ENCODE data around the gene GPR17. TPM values are rescaled to one million over a fixed set of nuclear protein-coding genes. Genes with fewer than 3 reads are reported as not detected.

The GPR17 gene
- total and polyA plus RNA-seq, 11 donors, result 0.10 to 8.0 (median 0.26) TPM; not detected in 3

DNA sequence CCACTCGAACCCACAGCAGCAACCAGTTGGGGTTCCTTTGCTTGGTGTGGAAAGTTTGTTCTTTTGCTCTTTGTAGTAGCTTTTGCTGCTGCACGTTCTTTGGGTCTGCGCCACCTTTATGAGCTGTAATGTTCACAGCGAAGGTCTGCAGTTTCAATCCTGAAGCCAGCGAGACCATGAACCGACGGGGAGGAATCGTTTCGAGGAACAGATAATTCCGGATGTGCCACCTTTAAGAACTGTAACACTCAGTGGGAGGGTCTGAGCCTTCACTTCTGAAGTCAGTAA, 14.3 kb downstream of the GPR17 start:
- no peak for ATAC-seq
- Histone ChIP-seq H3K4me1 (peaks cover 21 to 99% (median 92%) of the 10 kb centered on the region in 12 donors), H3K36me3 (peaks cover 0 to 30% (median 17%) of the 10 kb centered on the region in 9 donors), H3K27me3 (peaks cover 0 to 21% (median 0%) of the 10 kb centered on the region in 9 donors), H3K9me3 (no peaks in the 10 kb centered on the region), H3K4me3 (no peak overlapping the region), H3K27ac (peak overlapping the region; percentile 60 to 98 (median 87))
- intact Hi-C loops (cut with DNase I), result no loop called here
- DNase-seq, result peak in 2 of 5 donors; percentile 11 to 15
- WGBS, 4 donors, result 81 to 92% (median 87%) methylated on average over 10 of the region's 10 CpGs
- TF ChIP-seq, protein P1, sequence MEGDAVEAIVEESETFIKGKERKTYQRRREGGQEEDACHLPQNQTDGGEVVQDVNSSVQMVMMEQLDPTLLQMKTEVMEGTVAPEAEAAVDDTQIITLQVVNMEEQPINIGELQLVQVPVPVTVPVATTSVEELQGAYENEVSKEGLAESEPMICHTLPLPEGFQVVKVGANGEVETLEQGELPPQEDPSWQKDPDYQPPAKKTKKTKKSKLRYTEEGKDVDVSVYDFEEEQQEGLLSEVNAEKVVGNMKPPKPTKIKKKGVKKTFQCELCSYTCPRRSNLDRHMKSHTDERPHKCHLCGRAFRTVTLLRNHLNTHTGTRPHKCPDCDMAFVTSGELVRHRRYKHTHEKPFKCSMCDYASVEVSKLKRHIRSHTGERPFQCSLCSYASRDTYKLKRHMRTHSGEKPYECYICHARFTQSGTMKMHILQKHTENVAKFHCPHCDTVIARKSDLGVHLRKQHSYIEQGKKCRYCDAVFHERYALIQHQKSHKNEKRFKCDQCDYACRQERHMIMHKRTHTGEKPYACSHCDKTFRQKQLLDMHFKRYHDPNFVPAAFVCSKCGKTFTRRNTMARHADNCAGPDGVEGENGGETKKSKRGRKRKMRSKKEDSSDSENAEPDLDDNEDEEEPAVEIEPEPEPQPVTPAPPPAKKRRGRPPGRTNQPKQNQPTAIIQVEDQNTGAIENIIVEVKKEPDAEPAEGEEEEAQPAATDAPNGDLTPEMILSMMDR (IDR thresholded peaks at IDR 0.05), result no peak
- TF ChIP-seq POLR2A (IDR thresholded peaks at IDR 0.05), result no peak

DNA sequence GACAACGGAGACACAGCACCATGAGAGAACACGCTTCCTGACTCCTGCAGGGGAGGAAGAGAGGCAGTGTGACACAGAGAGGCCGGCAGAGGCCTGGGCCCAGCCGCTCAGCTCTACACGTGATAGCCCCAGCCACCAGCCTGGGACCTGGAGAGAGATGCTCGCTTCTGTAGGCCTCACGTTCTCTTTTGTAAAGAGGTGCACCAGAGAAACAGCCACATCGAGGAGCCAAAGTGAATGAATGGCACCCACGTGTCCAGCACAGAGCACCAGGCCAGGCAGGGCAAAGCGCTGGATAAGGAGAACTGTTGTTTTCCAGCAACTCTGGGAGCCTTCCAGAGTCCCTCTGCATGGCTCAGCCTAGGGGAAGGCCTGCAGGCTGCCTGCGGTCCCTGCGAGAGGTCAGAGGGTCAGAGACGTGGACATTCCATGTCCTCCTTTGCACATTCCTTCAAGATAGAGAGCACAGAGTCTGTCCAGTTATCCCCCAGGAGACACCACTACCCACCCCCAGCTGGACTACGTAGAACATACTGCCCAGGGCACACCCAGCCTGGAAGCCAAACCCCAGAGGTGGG, 15.2 kb downstream of the GPR17 start:
- no peak for ATAC-seq
- TF ChIP-seq POLR2A (IDR thresholded peaks at IDR 0.05), result no peak
- TF ChIP-seq, protein P1 (IDR thresholded peaks at IDR 0.05), result no peak
- Histone ChIP-seq H3K4me1 (peaks cover 20 to 99% (median 91%) of the 10 kb centered on the region in 12 donors), H3K27ac (peak overlapping the region; percentile 60 to 98 (median 87)), H3K27me3 (peaks cover 0 to 23% (median 0%) of the 10 kb centered on the region in 9 donors), H3K36me3 (peaks cover 0 to 24% (median 16%) of the 10 kb centered on the region in 9 donors), H3K4me3 (no peak overlapping the region), H3K9me3 (no peaks in the 10 kb centered on the region)
- intact Hi-C loops (cut with DNase I), result no loop called here
- DNase-seq, result peak in 4 of 5 donors; percentile 24 to 34 (median 26)
- 39 to 49% (median 44%) methylated on average over 14 of the region's 14 CpGs for WGBS, 4 donors

DNA sequence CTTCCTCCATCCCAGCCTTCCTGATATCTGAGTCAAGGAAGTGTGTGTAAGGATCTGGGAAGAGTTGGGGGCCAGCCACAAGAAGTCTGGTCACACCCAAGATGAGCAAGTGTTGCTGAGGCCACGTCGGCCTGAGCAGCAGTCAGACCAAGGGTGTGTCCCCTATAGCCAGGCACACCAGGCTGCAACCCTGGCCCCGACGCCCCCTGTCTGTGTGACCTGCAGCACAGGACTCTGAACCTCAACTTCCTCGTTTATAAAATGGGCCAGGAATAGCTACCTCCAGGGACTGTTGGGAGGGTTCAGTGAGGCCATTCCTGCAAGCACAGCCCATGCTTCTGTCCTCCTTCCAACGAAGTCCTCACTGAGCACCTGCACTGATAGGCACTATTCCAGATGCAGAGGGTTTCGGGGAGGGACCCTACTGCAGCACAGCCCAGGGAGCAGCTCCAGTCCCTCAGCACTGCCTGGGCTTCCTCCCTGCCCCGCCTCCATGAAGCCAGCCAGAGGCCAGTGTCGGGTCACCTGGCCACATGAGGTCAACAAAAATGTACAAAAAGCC, 16.1 kb downstream of the GPR17 start:
- H3K27ac ChIP-seq, result peak overlapping the region; percentile 64 to 98 (median 87)
- peaks cover 19 to 99% (median 90%) of the 10 kb centered on the region in 12 donors for H3K4me1 ChIP-seq
- DNase-seq (peak; percentile 56 to 82 (median 67)), ATAC-seq (peak; percentile 23 to 48 (median 29))
- WGBS, 4 donors, result 15 to 25% (median 18%) methylated on average over 5 to 9 of the region's 9 CpGs
- no peaks in the 10 kb centered on the region for H3K9me3 ChIP-seq
- peaks cover 0 to 18% (median 11%) of the 10 kb centered on the region in 9 donors for H3K36me3 ChIP-seq
- TF ChIP-seq POLR2A (IDR thresholded peaks at IDR 0.05), result no peak
- TF ChIP-seq, protein P1 (IDR thresholded peaks at IDR 0.05), result peak in 7 of 12 donors; percentile 14 to 47 (median 27)
- H3K27me3 ChIP-seq, result peaks cover 0 to 30% (median 0%) of the 10 kb centered on the region in 9 donors
- intact Hi-C loops (cut with DNase I), result no loop called here
- H3K4me3 ChIP-seq, result peak overlapping the region in 1 of 12 donors; percentile 5

DNA sequence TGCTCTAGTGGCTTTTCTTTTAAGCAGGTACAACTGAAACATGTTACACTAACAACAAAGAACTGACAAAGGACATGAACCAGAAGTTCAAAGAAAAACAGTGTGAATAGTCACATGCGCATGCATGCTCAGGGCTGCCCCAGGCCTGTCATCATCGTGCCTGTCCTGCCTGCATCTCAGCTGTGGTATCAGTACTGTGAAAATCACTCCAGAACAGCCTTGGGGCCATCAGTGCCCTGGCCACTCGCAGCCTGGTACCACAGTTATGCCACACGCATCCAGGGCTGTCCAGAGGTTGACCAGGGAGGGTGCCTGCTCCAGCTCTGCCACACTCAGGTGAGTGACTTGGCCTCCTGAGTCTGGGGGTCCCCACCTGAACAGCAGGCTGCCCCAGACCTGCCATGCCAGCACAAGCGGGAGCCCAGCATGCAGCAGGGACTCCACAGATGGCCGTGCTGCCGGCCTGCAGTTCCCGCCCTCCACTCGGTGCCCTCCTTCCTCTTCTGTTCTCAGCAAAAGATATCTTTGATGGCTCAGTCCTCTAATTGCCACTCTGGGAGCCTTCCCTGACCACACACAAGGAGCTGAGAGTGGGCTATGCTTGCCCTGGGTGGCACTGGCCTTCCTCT, 17.1 kb downstream of the GPR17 start:
- intact Hi-C loops (cut with DNase I), result no loop called here
- peaks cover 0 to 30% (median 0%) of the 10 kb centered on the region in 9 donors for H3K27me3 ChIP-seq
- peaks cover 0 to 12% (median 4%) of the 10 kb centered on the region in 9 donors for H3K36me3 ChIP-seq
- TF ChIP-seq POLR2A (IDR thresholded peaks at IDR 0.05), result no peak
- TF ChIP-seq, protein P1 (IDR thresholded peaks at IDR 0.05), result no peak
- peaks cover 0 to 7% (median 0%) of the 10 kb centered on the region in 12 donors for H3K9me3 ChIP-seq
- peak overlapping the region in 9 of 12 donors; percentile 8 to 52 (median 43) for H3K4me3 ChIP-seq
- ATAC-seq (peak in 1 of 4 donors; percentile 27), DNase-seq (peak in 4 of 5 donors; percentile 18 to 58 (median 29))
- H3K27ac ChIP-seq, result peak overlapping the region; percentile 82 to 98 (median 88)
- WGBS, 4 donors, result 40 to 46% (median 43%) methylated on average over 7 to 9 of the region's 9 CpGs
- H3K4me1 ChIP-seq, result peaks cover 13 to 98% (median 83%) of the 10 kb centered on the region in 12 donors

Data from heart left ventricle (tissue), 16 donors.